Keratinocyte (primary cell): Measurements from ENCODE around the gene EWSR1.
"Not testable (repeated sequence)": the region's sequence is repeated elsewhere in the genome, so short reads cannot be mapped to it uniquely, and the experiment has no call there.

Experiments used
- EZH2 ChIP-seq: IDR thresholded peaks from one replicate; pipeline ENCODE4 v1.6.1; 2012; ENCODE audit warnings: inconsistent platforms, mild to moderate bottlenecking, low read length, moderate library complexity
- TF ChIP-seq, protein P1 (sequence below), 3 experiments: IDR thresholded peaks in 1 of 3; conservative IDR thresholded peaks in 1 of 3; optimal IDR thresholded peaks in 1 of 3; 2 replicates in 2 of 3; 3 replicates in 1 of 3; pipeline versions ENCODE3 to v1.5.1; 2011; ENCODE audit warnings: low read length in 3 of 3, mild to moderate bottlenecking in 3 of 3, moderate library complexity in 2 of 3, control low read depth in 1 of 3, inconsistent platforms in 1 of 3; ENCODE audit not compliant: insufficient read depth in 2 of 3; ENCODE audit errors: extremely low read depth in 1 of 3

DNA sequence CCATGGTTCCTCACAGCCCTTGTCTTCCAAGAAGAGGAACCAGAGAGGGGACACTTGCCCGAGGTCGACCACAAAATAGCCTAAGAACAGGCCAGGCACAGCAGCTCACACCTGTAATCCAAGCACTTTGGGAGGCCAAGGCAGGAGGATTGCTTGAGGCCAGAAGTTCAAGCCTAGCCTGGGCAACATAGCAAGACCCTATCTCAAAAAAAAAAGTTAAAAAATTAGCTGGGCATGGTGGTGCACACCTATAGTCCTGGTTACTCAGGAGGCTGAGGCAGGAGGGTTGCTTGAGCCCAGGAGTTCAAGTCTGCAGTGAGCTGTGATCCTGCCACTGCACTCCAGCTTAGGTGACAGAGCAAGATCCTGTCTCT is 48.7 kb upstream of the EWSR1 start:
- TF ChIP-seq, protein P1, sequence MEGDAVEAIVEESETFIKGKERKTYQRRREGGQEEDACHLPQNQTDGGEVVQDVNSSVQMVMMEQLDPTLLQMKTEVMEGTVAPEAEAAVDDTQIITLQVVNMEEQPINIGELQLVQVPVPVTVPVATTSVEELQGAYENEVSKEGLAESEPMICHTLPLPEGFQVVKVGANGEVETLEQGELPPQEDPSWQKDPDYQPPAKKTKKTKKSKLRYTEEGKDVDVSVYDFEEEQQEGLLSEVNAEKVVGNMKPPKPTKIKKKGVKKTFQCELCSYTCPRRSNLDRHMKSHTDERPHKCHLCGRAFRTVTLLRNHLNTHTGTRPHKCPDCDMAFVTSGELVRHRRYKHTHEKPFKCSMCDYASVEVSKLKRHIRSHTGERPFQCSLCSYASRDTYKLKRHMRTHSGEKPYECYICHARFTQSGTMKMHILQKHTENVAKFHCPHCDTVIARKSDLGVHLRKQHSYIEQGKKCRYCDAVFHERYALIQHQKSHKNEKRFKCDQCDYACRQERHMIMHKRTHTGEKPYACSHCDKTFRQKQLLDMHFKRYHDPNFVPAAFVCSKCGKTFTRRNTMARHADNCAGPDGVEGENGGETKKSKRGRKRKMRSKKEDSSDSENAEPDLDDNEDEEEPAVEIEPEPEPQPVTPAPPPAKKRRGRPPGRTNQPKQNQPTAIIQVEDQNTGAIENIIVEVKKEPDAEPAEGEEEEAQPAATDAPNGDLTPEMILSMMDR (optimal IDR thresholded peaks at IDR 0.05 in 1 of 3, IDR thresholded peaks at IDR 0.05 in 1 of 3, conservative IDR thresholded peaks at IDR 0.05 in 1 of 3; ENCODE audit: extremely low read depth in 1 of 3, insufficient read depth in 2 of 3, low read length in 3 of 3) = not testable (repeated sequence)
- TF ChIP-seq EZH2 = not testable (repeated sequence)
